Hematopoietic multipotent progenitor cell treated with erythropoietin and hydrocortisone succinate and interleukin-3 and kit ligand, for 15 days (in vitro differentiated cells): ENCODE measurements around the gene MFSD2A.
"Not testable (repeated sequence)": the region's sequence is repeated elsewhere in the genome, so short reads cannot be mapped to it uniquely, and the experiment has no call there.

Experiments used
- DNase-seq: peaks from one replicate; pipeline ENCODE4 v3.0.0-alpha.2; 2015; ENCODE audit warnings: low spot score

MFSD2A gene

GRCh38 chr1:39954870-39955546 lies at the start of gene MFSD2A:
Gene MFSD2A (plus strand): TSS chr1:39955145. CDS start chr1:39955293, 148 bp downstream.
- DNase-seq, result peak; percentile 65

DNA sequence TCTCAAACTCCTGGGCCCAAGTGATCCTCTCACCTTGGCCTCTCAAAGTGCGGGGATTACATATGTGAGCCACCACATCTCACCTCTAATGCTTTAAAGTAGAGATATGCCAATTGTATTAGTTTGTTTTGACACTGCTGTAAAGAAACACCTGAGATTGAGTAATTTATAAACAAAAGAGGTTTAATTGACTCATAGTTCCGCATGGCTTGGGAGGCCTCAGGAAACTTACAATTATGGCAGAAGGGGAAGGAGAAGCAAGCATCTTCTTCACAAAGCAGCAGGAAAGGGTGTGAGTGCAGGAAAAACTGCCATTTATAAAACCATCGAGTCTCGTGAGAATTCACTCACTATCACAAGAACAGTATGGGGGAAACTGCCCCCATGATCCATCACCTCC lies 49.8 kb upstream of the MFSD2A start:
- DNase-seq, result no peak

GRCh38 chr1:39907528-39908453 lies 47.2 kb upstream of the MFSD2A start:
- DNase-seq, result no peak

- DNase-seq, result no peak
These were observed 46.4 kb upstream of the MFSD2A start for GRCh38 chr1:39908534-39908933.

DNA sequence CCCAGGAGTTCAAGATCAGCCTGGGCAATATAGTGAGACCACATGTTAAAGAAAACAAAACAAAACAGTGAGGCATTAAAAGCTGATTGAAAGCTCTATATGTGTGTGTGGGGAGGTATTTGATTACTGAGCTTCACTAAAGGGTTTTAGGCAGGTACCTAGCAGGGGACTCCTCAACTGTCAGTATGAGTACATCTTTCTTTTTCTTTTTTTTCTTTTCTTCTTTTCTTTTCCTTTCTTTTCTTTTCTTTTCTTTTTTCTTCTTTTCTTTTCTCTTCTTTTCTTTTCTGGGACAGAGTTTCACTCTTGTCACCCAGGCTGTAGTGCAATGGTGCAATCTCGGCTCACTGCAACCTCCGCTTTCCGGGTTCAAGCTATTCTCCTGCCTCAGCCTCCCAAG lies 44.7 kb upstream of the MFSD2A start:
- DNase-seq, result no peak

- not testable (repeated sequence) for DNase-seq
These were observed 41.8 kb upstream of the MFSD2A start for GRCh38 chr1:39913136-39913535.

DNA sequence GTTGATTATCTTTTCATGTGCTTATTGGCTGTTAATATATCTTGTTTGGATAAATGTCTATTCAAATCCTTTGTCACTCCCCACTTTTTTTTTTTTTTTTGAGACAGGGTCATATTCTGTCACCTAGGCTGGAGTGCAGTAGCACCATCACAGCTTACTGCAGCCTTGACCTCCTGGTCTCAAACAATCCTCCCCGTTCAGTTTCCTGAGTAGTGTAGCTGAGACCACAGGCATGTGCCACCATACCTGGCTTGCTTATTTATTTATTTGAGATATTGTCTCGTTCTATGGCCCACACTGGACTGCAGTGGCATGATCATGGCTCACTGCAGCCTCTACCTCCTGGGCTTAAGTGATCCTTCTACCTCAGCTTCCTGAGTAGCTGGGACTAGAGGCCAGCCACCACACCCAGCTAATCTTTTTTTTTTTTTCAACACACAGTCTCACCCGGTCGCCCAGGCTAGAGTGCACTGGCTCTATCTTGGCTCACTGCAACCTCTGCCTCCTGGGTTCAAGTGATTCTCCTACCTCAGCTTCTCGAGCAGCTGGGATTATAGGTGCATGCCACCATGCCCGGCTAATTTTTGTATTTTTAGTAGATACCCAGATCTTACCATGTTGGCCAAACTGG lies 39.3 kb upstream of the MFSD2A start:
- DNase-seq, result no peak

DNA sequence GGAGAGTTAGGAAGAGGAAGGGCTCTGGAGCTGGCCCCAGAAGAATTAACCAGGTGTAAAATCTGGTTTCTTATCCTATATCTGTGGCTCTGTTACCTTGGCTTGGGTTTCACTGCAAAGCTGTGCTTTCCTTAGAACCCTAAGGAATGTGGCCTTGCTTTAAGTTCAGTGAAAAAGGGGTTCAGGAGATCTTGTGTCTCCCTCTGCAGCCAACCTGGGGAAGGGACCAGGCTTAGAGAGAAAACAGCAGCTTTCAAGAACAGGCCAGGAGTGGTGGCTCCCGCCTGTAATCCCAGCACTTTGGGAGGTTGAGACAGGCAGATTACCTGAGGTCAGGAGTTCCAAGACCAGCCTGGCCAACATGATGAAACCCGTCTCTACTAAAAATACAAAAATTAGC lies 37.1 kb upstream of the MFSD2A start:
- DNase-seq, result no peak

GRCh38 chr1:39919545-39919944 lies 35.4 kb upstream of the MFSD2A start:
- peak; percentile 41 for DNase-seq

- no peak for DNase-seq
These were observed 32.7 kb upstream of the MFSD2A start for GRCh38 chr1:39922251-39922688.

DNA sequence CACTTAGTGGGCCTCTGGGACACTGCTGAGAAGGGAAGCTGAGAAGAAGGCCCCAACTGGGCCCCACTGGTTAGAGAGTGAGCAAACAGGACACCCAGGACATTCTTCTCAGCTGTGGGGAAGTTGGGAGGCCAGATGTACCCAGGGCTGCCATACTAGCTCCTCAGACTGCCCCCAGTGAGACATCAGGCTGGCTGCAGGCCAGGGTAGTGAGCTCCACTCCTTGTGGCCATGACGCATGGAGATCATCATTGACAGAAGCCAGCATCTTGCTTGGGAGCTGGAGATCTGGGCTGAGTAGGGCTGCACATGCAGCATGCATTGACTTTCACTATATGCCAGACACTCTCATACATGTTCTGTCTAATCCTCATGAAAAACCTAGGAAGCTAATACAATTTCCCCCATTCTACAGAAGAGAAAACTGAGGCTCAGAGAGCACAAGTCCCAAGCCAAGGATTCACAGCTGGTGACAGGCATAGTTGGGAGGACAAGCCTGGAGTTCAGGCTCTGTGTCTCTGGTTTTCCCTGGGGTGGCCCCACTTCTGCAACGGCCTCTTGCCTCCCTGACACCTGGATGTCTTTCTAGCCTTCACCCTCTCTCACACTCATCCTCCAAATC lies 29.1 kb upstream of the MFSD2A start:
- no peak for DNase-seq

- no peak for DNase-seq
These were observed 28.6 kb upstream of the MFSD2A start for GRCh38 chr1:39926343-39926793.

- DNase-seq, result no peak
These were observed 28.1 kb upstream of the MFSD2A start for GRCh38 chr1:39926820-39927219.

DNA sequence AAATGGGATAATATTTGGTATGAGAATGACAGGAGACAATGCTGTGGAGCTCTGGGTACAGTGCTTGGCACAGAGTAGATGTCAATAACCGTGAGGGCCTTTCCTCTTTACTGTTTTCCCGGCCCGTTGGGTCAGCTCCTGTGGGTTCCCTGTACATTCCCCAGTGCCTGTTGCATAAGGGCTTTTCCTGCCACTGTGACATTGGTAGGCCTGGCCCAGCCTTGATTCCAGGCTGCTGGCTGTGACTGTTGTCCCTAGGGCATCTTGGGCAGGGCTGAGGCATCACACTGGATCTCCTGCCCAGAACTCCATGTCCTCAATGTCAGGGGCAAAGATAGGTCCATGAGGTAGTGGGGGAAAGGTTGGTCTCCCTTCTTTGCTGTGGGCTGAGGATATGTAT lies 27.4 kb upstream of the MFSD2A start:
- DNase-seq, result no peak

DNA sequence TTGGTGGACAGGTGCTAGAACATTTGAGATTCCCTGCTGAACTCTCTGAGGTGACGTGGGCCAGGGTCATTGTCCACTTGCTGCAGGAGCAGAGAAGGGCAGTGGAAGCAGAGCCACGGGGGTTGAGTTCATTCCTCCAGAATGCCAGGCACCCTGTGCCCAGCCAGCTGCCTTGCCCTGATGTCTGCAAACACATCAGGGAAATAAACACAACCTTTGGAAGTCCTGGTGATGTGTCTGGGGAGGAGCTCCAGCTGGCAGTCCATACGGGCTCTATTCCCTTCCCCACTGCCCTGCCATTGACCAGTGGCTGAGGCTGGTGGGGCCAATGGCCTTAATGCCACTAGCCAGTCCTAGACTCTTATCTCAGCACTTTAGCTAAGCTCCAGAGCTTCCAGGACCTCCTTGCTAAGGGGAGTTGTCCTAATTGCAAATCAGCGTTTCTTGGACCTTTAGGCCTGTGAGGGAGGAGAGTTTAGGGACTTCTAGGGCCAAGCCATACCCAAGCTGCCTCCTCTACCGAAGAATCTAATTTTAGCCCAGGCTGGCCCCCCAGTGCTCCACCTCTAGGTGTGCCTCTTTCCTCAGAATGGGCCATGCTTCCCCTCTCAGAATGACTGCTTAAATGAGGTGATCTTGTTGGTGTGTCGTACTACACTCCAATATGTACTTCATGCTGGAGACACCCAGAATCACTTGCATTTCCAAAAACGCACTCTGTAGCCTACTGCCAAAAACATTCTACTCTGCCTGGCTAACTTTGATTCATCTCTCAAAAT lies 25.9 kb upstream of the MFSD2A start:
- no peak for DNase-seq

GRCh38 chr1:39933956-39934941 lies 20.7 kb upstream of the MFSD2A start:
- DNase-seq, result no peak

DNA sequence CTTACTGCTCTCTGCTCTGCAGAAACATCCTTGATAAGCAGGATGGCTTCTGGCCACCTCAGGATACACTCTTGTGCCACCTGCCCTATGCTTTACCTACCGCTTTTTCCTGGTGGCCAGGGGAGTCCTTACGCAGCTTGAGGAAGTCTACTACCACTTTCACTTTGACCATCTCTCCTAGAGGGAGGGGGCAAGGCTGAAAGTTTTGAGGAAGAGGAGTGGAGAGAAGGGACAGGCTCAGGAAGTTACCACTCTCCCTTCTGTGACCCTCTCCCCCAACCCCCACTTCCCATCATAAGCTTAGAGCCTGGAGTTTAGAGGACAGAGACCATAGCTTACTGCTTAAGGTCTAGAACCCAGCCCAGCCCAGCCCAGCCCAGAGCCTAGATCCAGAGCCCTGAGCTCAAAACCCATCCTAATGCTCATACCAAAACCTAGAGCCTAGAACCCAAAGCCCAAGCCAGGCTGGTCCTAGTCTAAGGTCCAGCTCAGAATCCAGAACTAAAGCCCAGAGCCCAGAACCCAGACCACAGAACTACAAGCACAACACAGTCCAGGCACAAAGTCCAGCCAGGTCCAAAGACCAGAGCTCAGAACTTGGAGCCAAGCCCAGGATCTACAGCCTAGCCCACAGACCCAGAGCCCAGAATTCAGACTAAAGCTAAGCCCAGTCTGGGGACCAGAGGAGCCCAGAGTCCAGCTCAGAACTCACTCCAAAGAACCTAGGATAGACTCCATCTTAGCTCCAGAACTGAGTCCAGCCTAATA lies 18.0 kb upstream of the MFSD2A start:
- no peak for DNase-seq

GRCh38 chr1:39938856-39939255 lies 16.1 kb upstream of the MFSD2A start:
- no peak for DNase-seq

GRCh38 chr1:39940253-39940652 lies 14.7 kb upstream of the MFSD2A start:
- DNase-seq, result no peak
